ENCODE data around the gene NME4. TPM values are rescaled to one million over a fixed set of nuclear protein-coding genes. Genes with fewer than 3 reads are reported as not detected.

Gene NME4
- total RNA-seq, 1 donor from 2014 or later: 101 TPM

GRCh38 chr16:425082-425718, 28.2 kb downstream of the NME4 start, which contains the start of gene RAB11FIP3:
TSS of gene RAB11FIP3 (plus strand) at chr16:425649. CDS start at chr16:426007, 358 bp downstream.
- H3K4me1 ChIP-seq: peaks cover 56% of the 10 kb centered on the region
- intact Hi-C loops (cut with micrococcal nuclease): no loop called here
- H3K9me3 ChIP-seq (replicated peaks): no peaks in the 10 kb centered on the region
- H3K36me3 ChIP-seq: peaks cover 4% of the 10 kb centered on the region
- peak within 1 kb of the TSS; percentile 76 for H3K4me3 ChIP-seq
- peak; percentile 34 for TF ChIP-seq CTCF (IDR thresholded peaks at IDR 0.05; ENCODE audit: borderline replicate concordance)
- H3K27me3 ChIP-seq (ENCODE audit: low read depth): no peaks in the 10 kb centered on the region
- peak; percentile 89 for DNase-seq
- peak within 1 kb of the TSS; percentile 97 for H3K27ac ChIP-seq (replicated peaks)

DNA sequence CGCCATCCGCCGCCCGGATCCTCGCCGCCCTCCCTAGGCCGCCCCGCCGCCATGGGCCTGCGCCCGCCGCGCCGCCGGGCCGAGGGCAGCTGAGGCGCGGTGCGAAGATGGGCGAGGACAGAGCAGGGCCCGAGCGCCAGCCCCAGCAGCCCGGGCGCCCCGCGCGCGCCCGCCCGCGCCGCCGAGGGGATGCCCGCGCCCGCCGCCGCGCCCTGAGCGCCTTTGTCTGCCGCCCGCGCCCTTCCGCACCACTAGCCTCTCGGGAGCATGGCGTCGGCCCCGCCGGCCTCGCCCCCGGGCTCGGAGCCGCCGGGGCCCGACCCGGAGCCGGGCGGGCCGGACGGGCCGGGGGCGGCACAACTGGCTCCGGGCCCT, 28.7 kb downstream of the NME4 start:
- no peak for DNase-seq
- Histone ChIP-seq H3K4me1 (peaks cover 56% of the 10 kb centered on the region), H3K27me3 (ENCODE audit: low read depth) (no peaks in the 10 kb centered on the region), H3K9me3 (replicated peaks) (no peaks in the 10 kb centered on the region), H3K36me3 (peaks cover 4% of the 10 kb centered on the region), H3K4me3 (peak overlapping the region; percentile 76), H3K27ac (replicated peaks) (peak overlapping the region; percentile 97)
- intact Hi-C loops (cut with micrococcal nuclease): no loop called here
- TF ChIP-seq CTCF (IDR thresholded peaks at IDR 0.05; ENCODE audit: borderline replicate concordance): no peak

DNA sequence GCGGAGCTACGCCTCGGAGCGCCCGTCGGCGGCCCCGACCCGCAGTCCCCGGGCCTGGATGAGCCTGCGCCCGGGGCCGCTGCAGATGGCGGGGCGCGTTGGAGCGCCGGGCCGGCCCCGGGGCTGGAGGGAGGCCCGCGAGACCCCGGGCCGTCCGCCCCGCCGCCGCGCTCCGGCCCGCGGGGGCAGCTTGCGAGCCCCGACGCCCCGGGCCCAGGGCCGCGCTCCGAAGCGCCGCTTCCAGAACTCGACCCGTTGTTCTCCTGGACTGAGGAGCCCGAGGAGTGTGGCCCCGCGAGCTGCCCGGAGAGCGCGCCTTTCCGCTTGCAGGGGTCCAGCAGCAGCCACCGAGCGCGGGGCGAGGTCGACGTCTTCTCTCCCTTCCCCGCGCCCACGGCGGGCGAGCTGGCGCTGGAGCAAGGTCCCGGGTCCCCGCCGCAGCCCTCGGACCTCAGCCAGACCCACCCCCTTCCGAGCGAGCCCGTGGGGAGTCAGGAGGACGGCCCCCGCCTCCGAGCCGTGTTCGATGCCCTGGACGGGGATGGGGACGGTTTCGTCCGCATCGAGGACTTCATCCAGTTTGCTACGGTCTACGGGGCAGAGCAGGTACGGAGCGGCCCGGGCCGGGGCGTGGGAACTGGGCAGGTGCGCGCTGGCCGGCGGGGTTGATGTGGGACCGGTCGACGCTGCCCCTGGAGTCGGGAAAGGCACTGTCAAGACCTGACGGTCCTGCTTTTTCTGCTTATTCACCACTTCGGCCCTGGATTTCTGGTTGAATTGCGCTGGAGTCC, 29.3 kb downstream of the NME4 start:
- no peak for DNase-seq
- no peaks in the 10 kb centered on the region for H3K27me3 ChIP-seq (ENCODE audit: low read depth)

DNA sequence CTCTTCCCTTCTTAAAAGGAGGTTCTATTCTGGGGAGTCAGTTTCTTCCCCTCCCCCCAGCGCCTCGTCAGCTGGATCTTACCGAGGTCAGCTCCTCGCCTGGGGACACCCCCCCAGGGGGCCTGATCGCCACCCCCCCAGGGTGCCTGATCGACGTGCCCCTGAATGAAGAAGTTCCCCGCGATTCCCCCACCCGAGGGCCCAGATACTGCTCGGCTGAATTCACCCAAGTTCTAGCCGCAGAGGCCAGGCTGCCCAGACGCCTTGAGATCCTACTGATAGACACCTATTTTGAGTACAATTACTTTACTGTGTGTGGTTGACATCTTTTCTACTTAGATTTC, 29.9 kb downstream of the NME4 start:
- Histone ChIP-seq H3K9me3 (replicated peaks) (no peaks in the 10 kb centered on the region), H3K36me3 (peaks cover 4% of the 10 kb centered on the region), H3K27ac (replicated peaks) (peak overlapping the region; percentile 97), H3K4me1 (peaks cover 56% of the 10 kb centered on the region), H3K4me3 (peak overlapping the region; percentile 76), H3K27me3 (ENCODE audit: low read depth) (no peaks in the 10 kb centered on the region)
- no peak for DNase-seq
- intact Hi-C loops (cut with micrococcal nuclease): no loop called here
- TF ChIP-seq CTCF (IDR thresholded peaks at IDR 0.05; ENCODE audit: borderline replicate concordance): no peak

More for the DNA sequence above, 29.3 kb downstream of the NME4 start:
- peaks cover 56% of the 10 kb centered on the region for H3K4me1 ChIP-seq
- H3K27ac ChIP-seq (replicated peaks): peak overlapping the region; percentile 97
- no peaks in the 10 kb centered on the region for H3K9me3 ChIP-seq (replicated peaks)
- TF ChIP-seq CTCF (IDR thresholded peaks at IDR 0.05; ENCODE audit: borderline replicate concordance): no peak
- peaks cover 4% of the 10 kb centered on the region for H3K36me3 ChIP-seq
- peak overlapping the region; percentile 76 for H3K4me3 ChIP-seq
- intact Hi-C loops (cut with micrococcal nuclease): no loop called here

DNA sequence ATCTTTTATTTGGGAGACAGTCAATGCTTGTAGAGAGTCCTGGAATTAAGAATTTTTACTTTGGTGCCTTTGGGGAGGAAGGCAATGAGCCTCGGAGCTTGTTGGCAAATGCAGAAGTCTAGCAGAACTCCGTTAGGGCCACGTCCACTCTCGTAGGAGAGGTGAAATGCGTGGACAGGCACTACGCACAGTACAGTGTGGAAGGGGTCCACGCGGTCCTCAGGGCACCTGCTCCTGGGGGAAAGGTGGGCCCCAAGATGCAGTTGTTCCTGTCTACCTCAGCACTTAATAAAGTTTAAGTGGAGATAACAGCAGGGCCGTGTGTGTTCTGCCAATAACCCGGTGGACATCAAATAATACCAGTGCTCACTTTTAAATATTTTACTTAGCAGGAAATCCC, 30.3 kb downstream of the NME4 start:
- Histone ChIP-seq H3K27me3 (ENCODE audit: low read depth) (no peaks in the 10 kb centered on the region), H3K4me1 (peaks cover 56% of the 10 kb centered on the region), H3K36me3 (peaks cover 4% of the 10 kb centered on the region), H3K9me3 (replicated peaks) (no peaks in the 10 kb centered on the region), H3K4me3 (peak overlapping the region; percentile 76), H3K27ac (replicated peaks) (no peak overlapping the region)
- no peak for DNase-seq
- no peak for TF ChIP-seq CTCF (IDR thresholded peaks at IDR 0.05; ENCODE audit: borderline replicate concordance)
- intact Hi-C loops (cut with micrococcal nuclease): no loop called here

Measured in left ventricle myocardium inferior (tissue), 1 donor.